WTC11 (cell line): ENCODE measurements around the gene LAMA2. TPM values are rescaled to one million over a fixed set of nuclear protein-coding genes. Genes with fewer than 3 reads are reported as not detected.

Experiments used
- ATF1 ChIP-seq: sonication (generic); formaldehyde crosslinking; IDR thresholded peaks from 2 replicates; pipeline ENCODE4 v1.8.1; 2023; ENCODE audit warnings: mild to moderate bottlenecking, moderate library complexity, missing genetic modification reagents
- FOXJ3 ChIP-seq: sonication (generic); formaldehyde crosslinking; IDR thresholded peaks from 2 replicates; pipeline ENCODE4 v1.9.0; 2021; ENCODE audit warnings: missing genetic modification reagents, mild to moderate bottlenecking, borderline replicate concordance
- HMGA2 ChIP-seq: fragments of 250-450 bp; sonication (Bioruptor Pico); IDR thresholded peaks from 2 replicates; pipeline ENCODE4 v1.4.0; 2021; ENCODE audit warnings: mild to moderate bottlenecking, moderate library complexity
- MLX ChIP-seq: sonication (generic); formaldehyde crosslinking; IDR thresholded peaks from 2 replicates; pipeline ENCODE4 v1.8.1; 2023; ENCODE audit warnings: mild to moderate bottlenecking, missing genetic modification reagents, moderate library complexity
- NR3C1 ChIP-seq: sonication (generic); formaldehyde crosslinking; conservative IDR thresholded peaks from 2 replicates; pipeline ENCODE4 v1.8.1; 2023; ENCODE audit warnings: low read depth, mild to moderate bottlenecking, missing genetic modification reagents
- SMAD4 ChIP-seq: sonication (generic); formaldehyde crosslinking; IDR thresholded peaks from 2 replicates; pipeline ENCODE4 v1.8.0; 2022; ENCODE audit warnings: mild to moderate bottlenecking, missing genetic modification reagents
- ZNF423 ChIP-seq: fragments of 250-450 bp; sonication (Bioruptor Pico); IDR thresholded peaks from 2 replicates; pipeline ENCODE4 v2.1.2; 2022; ENCODE audit warnings: mild to moderate bottlenecking, moderate library complexity
- total RNA-seq: library from RNA; stranded (reverse); gene quantifications from 3 replicates; pipeline ENCODE4 v1.2.3, GENCODE V29; 2021
- TF ChIP-seq, protein P1 (sequence below): fragments of 250-450 bp; sonication (Bioruptor Pico); IDR thresholded peaks from 2 replicates; pipeline ENCODE4 v2.1.2; 2022; ENCODE audit warnings: mild to moderate bottlenecking, moderate library complexity
- TF ChIP-seq, protein P2 (sequence below): sonication (generic); formaldehyde crosslinking; IDR thresholded peaks from 2 replicates; pipeline ENCODE4 v1.8.0; 2023; ENCODE audit warnings: mild to moderate bottlenecking, missing genetic modification reagents
- TF ChIP-seq, protein P3 (sequence below): sonication (generic); formaldehyde crosslinking; IDR thresholded peaks from 2 replicates; pipeline ENCODE4 v1.8.0; 2023; ENCODE audit warnings: missing genetic modification reagents
- TF ChIP-seq, protein P4 (sequence below): sonication (generic); formaldehyde crosslinking; IDR thresholded peaks from 2 replicates; pipeline ENCODE4 v1.8.1; 2022; ENCODE audit warnings: low read depth, mild to moderate bottlenecking, moderate library complexity, missing genetic modification reagents, borderline replicate concordance
- TF ChIP-seq, protein P5 (sequence below): sonication (generic); formaldehyde crosslinking; IDR thresholded peaks from 2 replicates; pipeline ENCODE4 v1.8.1; 2022; ENCODE audit warnings: low read depth, missing genetic modification reagents, borderline replicate concordance
- TF ChIP-seq, protein P6 (sequence below): sonication (generic); formaldehyde crosslinking; IDR thresholded peaks from 2 replicates; pipeline ENCODE4 v1.8.0; 2023; ENCODE audit warnings: missing genetic modification reagents, mild to moderate bottlenecking, borderline replicate concordance

LAMA2 gene
- total RNA-seq, 1 experiment from 2014 or later: 6.6 TPM

- TF ChIP-seq, protein P1, sequence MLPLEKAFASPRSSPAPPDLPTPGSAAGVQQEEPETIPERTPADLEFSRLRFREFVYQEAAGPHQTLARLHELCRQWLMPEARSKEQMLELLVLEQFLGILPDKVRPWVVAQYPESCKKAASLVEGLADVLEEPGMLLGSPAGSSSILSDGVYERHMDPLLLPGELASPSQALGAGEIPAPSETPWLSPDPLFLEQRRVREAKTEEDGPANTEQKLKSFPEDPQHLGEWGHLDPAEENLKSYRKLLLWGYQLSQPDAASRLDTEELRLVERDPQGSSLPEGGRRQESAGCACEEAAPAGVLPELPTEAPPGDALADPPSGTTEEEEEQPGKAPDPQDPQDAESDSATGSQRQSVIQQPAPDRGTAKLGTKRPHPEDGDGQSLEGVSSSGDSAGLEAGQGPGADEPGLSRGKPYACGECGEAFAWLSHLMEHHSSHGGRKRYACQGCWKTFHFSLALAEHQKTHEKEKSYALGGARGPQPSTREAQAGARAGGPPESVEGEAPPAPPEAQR: no peak
- TF ChIP-seq, protein P2, sequence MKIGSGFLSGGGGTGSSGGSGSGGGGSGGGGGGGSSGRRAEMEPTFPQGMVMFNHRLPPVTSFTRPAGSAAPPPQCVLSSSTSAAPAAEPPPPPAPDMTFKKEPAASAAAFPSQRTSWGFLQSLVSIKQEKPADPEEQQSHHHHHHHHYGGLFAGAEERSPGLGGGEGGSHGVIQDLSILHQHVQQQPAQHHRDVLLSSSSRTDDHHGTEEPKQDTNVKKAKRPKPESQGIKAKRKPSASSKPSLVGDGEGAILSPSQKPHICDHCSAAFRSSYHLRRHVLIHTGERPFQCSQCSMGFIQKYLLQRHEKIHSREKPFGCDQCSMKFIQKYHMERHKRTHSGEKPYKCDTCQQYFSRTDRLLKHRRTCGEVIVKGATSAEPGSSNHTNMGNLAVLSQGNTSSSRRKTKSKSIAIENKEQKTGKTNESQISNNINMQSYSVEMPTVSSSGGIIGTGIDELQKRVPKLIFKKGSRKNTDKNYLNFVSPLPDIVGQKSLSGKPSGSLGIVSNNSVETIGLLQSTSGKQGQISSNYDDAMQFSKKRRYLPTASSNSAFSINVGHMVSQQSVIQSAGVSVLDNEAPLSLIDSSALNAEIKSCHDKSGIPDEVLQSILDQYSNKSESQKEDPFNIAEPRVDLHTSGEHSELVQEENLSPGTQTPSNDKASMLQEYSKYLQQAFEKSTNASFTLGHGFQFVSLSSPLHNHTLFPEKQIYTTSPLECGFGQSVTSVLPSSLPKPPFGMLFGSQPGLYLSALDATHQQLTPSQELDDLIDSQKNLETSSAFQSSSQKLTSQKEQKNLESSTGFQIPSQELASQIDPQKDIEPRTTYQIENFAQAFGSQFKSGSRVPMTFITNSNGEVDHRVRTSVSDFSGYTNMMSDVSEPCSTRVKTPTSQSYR (CRISPR knock-in tag): no peak
- TF ChIP-seq, protein P3, sequence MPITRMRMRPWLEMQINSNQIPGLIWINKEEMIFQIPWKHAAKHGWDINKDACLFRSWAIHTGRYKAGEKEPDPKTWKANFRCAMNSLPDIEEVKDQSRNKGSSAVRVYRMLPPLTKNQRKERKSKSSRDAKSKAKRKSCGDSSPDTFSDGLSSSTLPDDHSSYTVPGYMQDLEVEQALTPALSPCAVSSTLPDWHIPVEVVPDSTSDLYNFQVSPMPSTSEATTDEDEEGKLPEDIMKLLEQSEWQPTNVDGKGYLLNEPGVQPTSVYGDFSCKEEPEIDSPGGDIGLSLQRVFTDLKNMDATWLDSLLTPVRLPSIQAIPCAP (CRISPR knock-in tag): no peak
- no peak for TF ChIP-seq ATF1 (CRISPR knock-in tag)
- TF ChIP-seq, protein P4, sequence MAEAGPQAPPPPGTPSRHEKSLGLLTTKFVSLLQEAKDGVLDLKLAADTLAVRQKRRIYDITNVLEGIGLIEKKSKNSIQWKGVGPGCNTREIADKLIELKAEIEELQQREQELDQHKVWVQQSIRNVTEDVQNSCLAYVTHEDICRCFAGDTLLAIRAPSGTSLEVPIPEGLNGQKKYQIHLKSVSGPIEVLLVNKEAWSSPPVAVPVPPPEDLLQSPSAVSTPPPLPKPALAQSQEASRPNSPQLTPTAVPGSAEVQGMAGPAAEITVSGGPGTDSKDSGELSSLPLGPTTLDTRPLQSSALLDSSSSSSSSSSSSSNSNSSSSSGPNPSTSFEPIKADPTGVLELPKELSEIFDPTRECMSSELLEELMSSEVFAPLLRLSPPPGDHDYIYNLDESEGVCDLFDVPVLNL: no peak
- TF ChIP-seq SMAD4: no peak
- no peak for TF ChIP-seq ZNF423
- TF ChIP-seq, protein P5, sequence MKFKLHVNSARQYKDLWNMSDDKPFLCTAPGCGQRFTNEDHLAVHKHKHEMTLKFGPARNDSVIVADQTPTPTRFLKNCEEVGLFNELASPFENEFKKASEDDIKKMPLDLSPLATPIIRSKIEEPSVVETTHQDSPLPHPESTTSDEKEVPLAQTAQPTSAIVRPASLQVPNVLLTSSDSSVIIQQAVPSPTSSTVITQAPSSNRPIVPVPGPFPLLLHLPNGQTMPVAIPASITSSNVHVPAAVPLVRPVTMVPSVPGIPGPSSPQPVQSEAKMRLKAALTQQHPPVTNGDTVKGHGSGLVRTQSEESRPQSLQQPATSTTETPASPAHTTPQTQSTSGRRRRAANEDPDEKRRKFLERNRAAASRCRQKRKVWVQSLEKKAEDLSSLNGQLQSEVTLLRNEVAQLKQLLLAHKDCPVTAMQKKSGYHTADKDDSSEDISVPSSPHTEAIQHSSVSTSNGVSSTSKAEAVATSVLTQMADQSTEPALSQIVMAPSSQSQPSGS: no peak
- no peak for TF ChIP-seq NR3C1
- TF ChIP-seq HMGA2 (CRISPR knock-in tag): no peak
- TF ChIP-seq FOXJ3: no peak
- TF ChIP-seq MLX (CRISPR knock-in tag): no peak
- TF ChIP-seq, protein P6, sequence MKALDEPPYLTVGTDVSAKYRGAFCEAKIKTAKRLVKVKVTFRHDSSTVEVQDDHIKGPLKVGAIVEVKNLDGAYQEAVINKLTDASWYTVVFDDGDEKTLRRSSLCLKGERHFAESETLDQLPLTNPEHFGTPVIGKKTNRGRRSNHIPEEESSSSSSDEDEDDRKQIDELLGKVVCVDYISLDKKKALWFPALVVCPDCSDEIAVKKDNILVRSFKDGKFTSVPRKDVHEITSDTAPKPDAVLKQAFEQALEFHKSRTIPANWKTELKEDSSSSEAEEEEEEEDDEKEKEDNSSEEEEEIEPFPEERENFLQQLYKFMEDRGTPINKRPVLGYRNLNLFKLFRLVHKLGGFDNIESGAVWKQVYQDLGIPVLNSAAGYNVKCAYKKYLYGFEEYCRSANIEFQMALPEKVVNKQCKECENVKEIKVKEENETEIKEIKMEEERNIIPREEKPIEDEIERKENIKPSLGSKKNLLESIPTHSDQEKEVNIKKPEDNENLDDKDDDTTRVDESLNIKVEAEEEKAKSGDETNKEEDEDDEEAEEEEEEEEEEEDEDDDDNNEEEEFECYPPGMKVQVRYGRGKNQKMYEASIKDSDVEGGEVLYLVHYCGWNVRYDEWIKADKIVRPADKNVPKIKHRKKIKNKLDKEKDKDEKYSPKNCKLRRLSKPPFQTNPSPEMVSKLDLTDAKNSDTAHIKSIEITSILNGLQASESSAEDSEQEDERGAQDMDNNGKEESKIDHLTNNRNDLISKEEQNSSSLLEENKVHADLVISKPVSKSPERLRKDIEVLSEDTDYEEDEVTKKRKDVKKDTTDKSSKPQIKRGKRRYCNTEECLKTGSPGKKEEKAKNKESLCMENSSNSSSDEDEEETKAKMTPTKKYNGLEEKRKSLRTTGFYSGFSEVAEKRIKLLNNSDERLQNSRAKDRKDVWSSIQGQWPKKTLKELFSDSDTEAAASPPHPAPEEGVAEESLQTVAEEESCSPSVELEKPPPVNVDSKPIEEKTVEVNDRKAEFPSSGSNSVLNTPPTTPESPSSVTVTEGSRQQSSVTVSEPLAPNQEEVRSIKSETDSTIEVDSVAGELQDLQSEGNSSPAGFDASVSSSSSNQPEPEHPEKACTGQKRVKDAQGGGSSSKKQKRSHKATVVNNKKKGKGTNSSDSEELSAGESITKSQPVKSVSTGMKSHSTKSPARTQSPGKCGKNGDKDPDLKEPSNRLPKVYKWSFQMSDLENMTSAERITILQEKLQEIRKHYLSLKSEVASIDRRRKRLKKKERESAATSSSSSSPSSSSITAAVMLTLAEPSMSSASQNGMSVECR (CRISPR knock-in tag): no peak
- TF ChIP-seq, all 79 proteins: peak for 6
Observed at GRCh38 chr6:129317931-129318820, 435.2 kb downstream of the LAMA2 start (continued).
